Ectodermal cell (in vitro differentiated cells): ENCODE results near the gene ADAMTS2.
"Not testable (repeated sequence)": the region's sequence is repeated elsewhere in the genome, so short reads cannot be mapped to it uniquely, and the experiment has no call there.

Experiments
- H3K27ac ChIP-seq: 2 replicates; pipeline ENCODE4 v1.7.0; 2013; ENCODE audit warnings: mild to moderate bottlenecking, low read depth, low read length; ENCODE audit not compliant: insufficient read depth, poor library complexity, severe bottlenecking
- H3K27me3 ChIP-seq: 2 replicates; pipeline ENCODE4 v1.7.0; 2013; ENCODE audit warnings: mild to moderate bottlenecking, low read length; ENCODE audit not compliant: insufficient read depth, control insufficient read depth, poor library complexity, severe bottlenecking
- H3K36me3 ChIP-seq: one replicate; pipeline ENCODE4 v1.7.0; 2013; ENCODE audit warnings: low read length; ENCODE audit not compliant: control insufficient read depth, insufficient read depth
- H3K4me1 ChIP-seq: one replicate; pipeline ENCODE4 v1.7.0; 2013; ENCODE audit warnings: low read length; ENCODE audit not compliant: control insufficient read depth, insufficient read depth
- H3K4me3 ChIP-seq: 2 replicates; pipeline ENCODE4 v1.7.0; 2013; ENCODE audit warnings: low read depth, low read length, control low read depth; ENCODE audit not compliant: insufficient read depth
- H3K9me3 ChIP-seq: 2 replicates; pipeline ENCODE4 v1.7.0; 2013; ENCODE audit warnings: mild to moderate bottlenecking, low read length, moderate library complexity; ENCODE audit not compliant: control insufficient read depth
- WGBS, 2 experiments: methylation state at CpG; one replicate each; pipeline ENCODE4 v1.1.7; 2013; ENCODE audit warnings: missing lambda C conversion rate in 2 of 2; 5-methylcytosine and 5-hydroxymethylcytosine counted together

Gene ADAMTS2

GRCh38 chr5:179113143-179113530 lies 232.1 kb downstream of the ADAMTS2 start:
- Histone ChIP-seq H3K4me3 (no peak overlapping the region), H3K27ac (no peak overlapping the region), H3K36me3 (no peaks in the 10 kb centered on the region), H3K27me3 (no peaks in the 10 kb centered on the region), H3K9me3 (no peaks in the 10 kb centered on the region), H3K4me1 (no peaks in the 10 kb centered on the region)
- WGBS, 2 experiments = 90% methylated on average over 13 of the region's 13 CpGs

- H3K4me3 ChIP-seq = no peak overlapping the region
- no peaks in the 10 kb centered on the region for H3K27me3 ChIP-seq
- H3K27ac ChIP-seq = no peak overlapping the region
- H3K4me1 ChIP-seq = no peaks in the 10 kb centered on the region
- no peaks in the 10 kb centered on the region for H3K9me3 ChIP-seq
- 83 to 85% methylated on average over 12 of the region's 12 CpGs for WGBS, 2 experiments
- no peaks in the 10 kb centered on the region for H3K36me3 ChIP-seq
Measured at GRCh38 chr5:179112469-179113142, 232.7 kb downstream of the ADAMTS2 start.

- Histone ChIP-seq H3K27ac (no peak overlapping the region), H3K9me3 (no peaks in the 10 kb centered on the region), H3K36me3 (no peaks in the 10 kb centered on the region), H3K27me3 (no peaks in the 10 kb centered on the region), H3K4me1 (no peaks in the 10 kb centered on the region), H3K4me3 (no peak overlapping the region)
- WGBS, 2 experiments = 79% methylated on average over 21 of the region's 21 CpGs
Measured at GRCh38 chr5:179111267-179112207, 233.7 kb downstream of the ADAMTS2 start.

GRCh38 chr5:179110528-179110927 lies 234.7 kb downstream of the ADAMTS2 start:
- Histone ChIP-seq H3K4me3 (no peak overlapping the region), H3K27me3 (no peaks in the 10 kb centered on the region), H3K36me3 (no peaks in the 10 kb centered on the region), H3K27ac (no peak overlapping the region), H3K4me1 (no peaks in the 10 kb centered on the region), H3K9me3 (no peaks in the 10 kb centered on the region)
- 89 to 91% methylated on average over 8 to 9 of the region's 9 CpGs for WGBS, 2 experiments

GRCh38 chr5:179101282-179101681 lies 244.0 kb downstream of the ADAMTS2 start:
- H3K36me3 ChIP-seq, H3K4me1 ChIP-seq: not testable (repeated sequence)
- WGBS, 2 experiments = 84 to 86% methylated on average over 16 to 17 of the region's 17 CpGs

GRCh38 chr5:179089502-179089901 lies 255.8 kb downstream of the ADAMTS2 start:
- Histone ChIP-seq H3K36me3 (no peaks in the 10 kb centered on the region), H3K4me3 (no peak overlapping the region), H3K27ac (no peak overlapping the region), H3K4me1 (no peaks in the 10 kb centered on the region), H3K27me3 (no peaks in the 10 kb centered on the region), H3K9me3 (peaks cover 11% of the 10 kb centered on the region)
- WGBS, 2 experiments = 75 to 78% methylated on average over 2 of the region's 2 CpGs

More at GRCh38 chr5:179101282-179101681, 244.0 kb downstream of the ADAMTS2 start:
- not testable (repeated sequence) for H3K9me3 ChIP-seq, H3K4me3 ChIP-seq, H3K27ac ChIP-seq, H3K27me3 ChIP-seq

GRCh38 chr5:179080724-179081123 lies 264.5 kb downstream of the ADAMTS2 start:
- H3K4me3 ChIP-seq = no peak overlapping the region
- peaks cover 27% of the 10 kb centered on the region for H3K36me3 ChIP-seq
- WGBS, 2 experiments = 77 to 86% methylated on average over 4 of the region's 4 CpGs
- no peaks in the 10 kb centered on the region for H3K4me1 ChIP-seq
- H3K9me3 ChIP-seq = peaks cover 14% of the 10 kb centered on the region
- no peak overlapping the region for H3K27ac ChIP-seq
- H3K27me3 ChIP-seq = no peaks in the 10 kb centered on the region

- no peaks in the 10 kb centered on the region for H3K4me1 ChIP-seq
- H3K27ac ChIP-seq = no peak overlapping the region
- peaks cover 27% of the 10 kb centered on the region for H3K36me3 ChIP-seq
- no peak overlapping the region for H3K4me3 ChIP-seq
- peaks cover 17% of the 10 kb centered on the region for H3K9me3 ChIP-seq
- H3K27me3 ChIP-seq = no peaks in the 10 kb centered on the region
- 96% methylated on average over 11 of the region's 11 CpGs for whole genome bisulfite sequencing, 2 experiments
Measured at GRCh38 chr5:179079165-179079987, 265.9 kb downstream of the ADAMTS2 start.

- Histone ChIP-seq H3K27me3 (no peaks in the 10 kb centered on the region), H3K4me1 (no peaks in the 10 kb centered on the region), H3K27ac (no peak overlapping the region), H3K36me3 (peaks cover 7% of the 10 kb centered on the region), H3K4me3 (no peak overlapping the region), H3K9me3 (no peaks in the 10 kb centered on the region)
- 88% methylated on average over 6 of the region's 6 CpGs for WGBS, 2 experiments
Measured at GRCh38 chr5:179065703-179066102, 279.6 kb downstream of the ADAMTS2 start.

GRCh38 chr5:179061025-179061424 lies 284.2 kb downstream of the ADAMTS2 start:
- Histone ChIP-seq H3K27me3 (no peaks in the 10 kb centered on the region), H3K4me3 (peak overlapping the region; percentile 51), H3K27ac (no peak overlapping the region), H3K36me3 (peaks cover 4% of the 10 kb centered on the region), H3K4me1 (no peaks in the 10 kb centered on the region), H3K9me3 (peaks cover 5% of the 10 kb centered on the region)
- 93 to 96% methylated on average over 19 of the region's 19 CpGs for WGBS, 2 experiments
